Endothelial cell of umbilical vein (primary cell): ENCODE data around the gene WRAP53. TPM values are rescaled to one million over a fixed set of nuclear protein-coding genes. Genes with fewer than 3 reads are reported as not detected.
A peak's percentile ranks its signal among the peaks of the same experiment; 100 is the strongest.

Experiments
- Bru-seq: library from RNA; stranded (reverse); fragments of 400-500 nt; gene quantifications from one replicate; lab custom pipeline; 2021; lab: Mats Ljungman, UMichigan
- BruChase-seq, 2 experiments: library from RNA; stranded (reverse); fragments of 400-500 nt; gene quantifications; one replicate each; lab custom pipeline; 2021; lab: Mats Ljungman, UMichigan
- BruUV-seq: library from RNA; stranded (reverse); fragments of 400-500 nt; replicated peaks from 2 replicates; lab custom pipeline; 2021; lab: Mats Ljungman, UMichigan
- CTCF ChIA-PET: fragments of 300-600, 350-600 bp; sonication (Branson Sonifier 250); formaldehyde crosslinking; loops from one replicate; lab custom pipeline; 2021; ENCODE audit warnings: antibody characterized with exemption, inconsistent platforms; lab: Charles Lee
- POLR2A ChIA-PET: fragments of 300-600, 350-600 bp; sonication (Branson Sonifier 250); formaldehyde crosslinking; loops from one replicate; lab custom pipeline; 2021; ENCODE audit warnings: antibody characterized with exemption, inconsistent platforms; lab: Charles Lee
- DNase-seq: peaks from one replicate; pipeline ENCODE4 v3.0.0-alpha.2; 2011; ENCODE audit warnings: low read depth, low spot score
- FAIRE-seq: peaks from 2 replicates; lab custom pipeline; 2011; peaks lifted over from hg19 to GRCh38; lab: Jason Lieb, UNC
- H2AFZ ChIP-seq: 2 replicates; pipeline ENCODE4 v1.6.0; 2012; ENCODE audit warnings: low read depth, low read length, control low read depth, inconsistent platforms
- H3K27ac ChIP-seq: 2 replicates; pipeline ENCODE4 v1.5.1; 2011; ENCODE audit warnings: low read depth, mild to moderate bottlenecking, control low read depth, low read length, moderate library complexity; ENCODE audit not compliant: insufficient read depth
- H3K27me3 ChIP-seq, 2 experiments: 2 replicates each; pipeline versions ENCODE4 v1.6.0 to v1.6.1; 2011; ENCODE audit warnings: low read length in 2 of 2, mixed read lengths in 1 of 2; ENCODE audit not compliant: control insufficient read depth in 2 of 2, insufficient read depth in 2 of 2
- H3K36me3 ChIP-seq, 2 experiments: 2 replicates in 1 of 2; 3 replicates in 1 of 2; pipeline ENCODE4 v1.5.1; 2011; ENCODE audit warnings: low read length in 2 of 2, mild to moderate bottlenecking in 1 of 2, moderate library complexity in 1 of 2; ENCODE audit not compliant: control insufficient read depth in 2 of 2, insufficient read depth in 2 of 2; ENCODE audit errors: extremely low read depth in 1 of 2
- H3K4me1 ChIP-seq: 3 replicates; pipeline ENCODE4 v1.5.1; 2011; ENCODE audit warnings: mild to moderate bottlenecking, low read length; ENCODE audit not compliant: control insufficient read depth, insufficient read depth; ENCODE audit errors: extremely low read depth
- H3K4me2 ChIP-seq: 2 replicates; pipeline ENCODE4 v1.6.1; 2011; ENCODE audit warnings: low read length, control low read depth, mixed read lengths; ENCODE audit not compliant: insufficient read depth
- H3K4me3 ChIP-seq, 3 experiments: fragments of 200-600 bp in 1 of 3; sonication (generic), shearing (Covaris generic) in 1 of 3; replicated peaks in 1 of 3; 2 replicates each; pipeline ENCODE4 v1.5.1; 2011 to 2016; ENCODE audit warnings: control low read depth in 3 of 3, low read length in 3 of 3, mild to moderate bottlenecking in 2 of 3, inconsistent platforms in 1 of 3, low read depth in 1 of 3, moderate library complexity in 1 of 3; ENCODE audit not compliant: insufficient read depth in 1 of 3
- H3K79me2 ChIP-seq: 2 replicates; pipeline ENCODE4 v1.6.0; 2012; ENCODE audit warnings: low read length, inconsistent platforms; ENCODE audit not compliant: control insufficient read depth, insufficient read depth
- H3K9ac ChIP-seq: replicated peaks from 2 replicates; pipeline ENCODE3; 2011; ENCODE audit warnings: low read length, control low read depth; ENCODE audit not compliant: insufficient read depth; ENCODE audit errors: extremely low read depth
- H3K9me1 ChIP-seq: replicated peaks from 3 replicates; pipeline ENCODE4 v1.6.0; 2011; ENCODE audit warnings: mild to moderate bottlenecking, low read length; ENCODE audit not compliant: control insufficient read depth, insufficient read depth; ENCODE audit errors: extremely low read depth
- H3K9me3 ChIP-seq: replicated peaks from 2 replicates; pipeline ENCODE4 v1.5.1; 2012; ENCODE audit warnings: low read length, inconsistent platforms; ENCODE audit not compliant: control insufficient read depth, insufficient read depth
- H4K20me1 ChIP-seq: replicated peaks from 2 replicates; pipeline ENCODE3; 2011; ENCODE audit warnings: mild to moderate bottlenecking, low read length; ENCODE audit not compliant: control insufficient read depth, insufficient read depth; ENCODE audit errors: extremely low read depth
- EZH2 ChIP-seq: IDR thresholded peaks from 2 replicates; pipeline ENCODE4 v1.6.1; 2012; ENCODE audit warnings: borderline replicate concordance, low read depth, mild to moderate bottlenecking, moderate library complexity, low read length, inconsistent platforms; ENCODE audit not compliant: severe bottlenecking
- FOS ChIP-seq: IDR thresholded peaks from 2 replicates; pipeline ENCODE4 v1.6.1; 2011; ENCODE audit warnings: mild to moderate bottlenecking, low read length, moderate library complexity, borderline replicate concordance; ENCODE audit not compliant: insufficient read depth
- GATA2 ChIP-seq: IDR thresholded peaks from 2 replicates; pipeline ENCODE4 v1.7.0; 2011; ENCODE audit warnings: low read depth, mild to moderate bottlenecking, moderate library complexity, mixed read lengths, low read length; ENCODE audit not compliant: insufficient read length, insufficient read depth
- JUN ChIP-seq: IDR thresholded peaks from 2 replicates; pipeline ENCODE4 v1.6.1; 2011; ENCODE audit warnings: borderline replicate concordance, low read depth; ENCODE audit not compliant: insufficient read length, insufficient read depth
- MYC ChIP-seq: IDR thresholded peaks from one replicate; pipeline ENCODE4 v1.6.1; 2011; ENCODE audit warnings: mild to moderate bottlenecking, low read depth, low read length
- POLR2A ChIP-seq: IDR thresholded peaks from 2 replicates; pipeline ENCODE4 v1.6.1; 2012; ENCODE audit warnings: low read depth, mild to moderate bottlenecking, control low read depth, low read length
- POLR2AphosphoS5 ChIP-seq: IDR thresholded peaks from 2 replicates; pipeline ENCODE4 v1.6.1; 2012; ENCODE audit warnings: low read depth, mild to moderate bottlenecking, control low read depth, low read length, moderate library complexity; ENCODE audit not compliant: insufficient read depth
- dilution Hi-C: fragments of 300-500 bp; cut with MboI; formaldehyde crosslinking; loops from one replicate; pipeline ENCODE4 v1.15.0; 2019; ENCODE audit warnings: low sequenced_read_pairs; ENCODE audit not compliant: extremely low pct_ligation_motif_present
- intact Hi-C: fragments of 100-400 bp; cut with micrococcal nuclease; formaldehyde crosslinking; loops from one replicate; pipeline ENCODE4 v1.10.0; 2022
- long read RNA-seq: library from polyadenylated mRNA; stranded (forward); transcript quantifications from one replicate; pipeline ENCODE4 v2.0.0, GENCODE V29; 2021
- polyA minus RNA-seq, 3 experiments: library from RNA; depleted of rRNA, polyadenylated mRNA; stranded (reverse); fragments of >200 nt; gene quantifications; 1 replicate in 1 of 3; 2 replicates in 2 of 3; pipeline ENCODE4 v1.2.3, GENCODE V29; 2011
- polyA plus RNA-seq, 4 experiments: library from polyadenylated mRNA; depleted of rRNA in 3 of 4; stranded (reverse) in 3 of 4; unstranded in 1 of 4; fragments of >200 nt; gene quantifications; 2 replicates each; pipeline versions ENCODE4 v1.2.1 to v1.2.3, GENCODE V29; 2011 to 2012; ENCODE audit warnings: missing spikeins in 1 of 4
- total RNA-seq: library from RNA; stranded (reverse); gene quantifications from 2 replicates; pipeline ENCODE4 v1.2.3, GENCODE V29; 2021
- TF ChIP-seq, protein P1 (sequence below), 2 donors: IDR thresholded peaks; 1 replicate in 1 of 2; 2 replicates in 1 of 2; pipeline ENCODE4 v1.5.1; 2011; ENCODE audit warnings: low read length in 2 of 2, mild to moderate bottlenecking in 2 of 2, moderate library complexity in 2 of 2, control low read depth in 1 of 2, inconsistent platforms in 1 of 2, low read depth in 1 of 2; ENCODE audit not compliant: insufficient read depth in 1 of 2; ENCODE audit errors: extremely low read depth in 1 of 2
- TF ChIP-seq, protein P2 (sequence below): IDR thresholded peaks from 2 replicates; pipeline ENCODE4 v1.6.1; 2011; ENCODE audit not compliant: insufficient read depth, insufficient read length

Gene WRAP53
- 23.7 and 28.0 TPM in 2 replicates for total RNA-seq
- polyA plus RNA-seq: 17.9 and 21.8 TPM in 2 replicates
- 14.4 and 15.9 TPM in 2 replicates for polyA plus RNA-seq (2011; cell fraction: cytosol; rRNA removed)
- polyA plus RNA-seq (2011; cell fraction: nucleus; rRNA removed): 16.5 and 16.7 TPM in 2 replicates
- 13.6 and 19.2 TPM in 2 replicates for polyA plus RNA-seq (2012)
- 7.9 and 8.9 TPM in 2 replicates for polyA minus RNA-seq
- 23.6 TPM for polyA minus RNA-seq (2011; cell fraction: cytosol; rRNA and poly(A)+ RNA removed)
- polyA minus RNA-seq (2011; cell fraction: nucleus; rRNA and poly(A)+ RNA removed): 4.6 and 4.7 TPM in 2 replicates
- percentile 47 among the genes with signal in this experiment for Bru-seq, nascent RNA
- percentile 62 among the genes with signal in this experiment for BruChase-seq, experiment 1, labeled RNA remaining after a 6-hour chase
- percentile 50 among the genes with signal in this experiment for BruChase-seq, experiment 2, labeled RNA remaining after a 2-hour chase
- long read RNA-seq, full-length matches to known transcripts: 84 of 103 reads
- long read RNA-seq, partial matches to known transcripts: 9 of 103 reads
- long read RNA-seq, other reads (novel, unspliced or antisense): 10 of 103 reads

DNA sequence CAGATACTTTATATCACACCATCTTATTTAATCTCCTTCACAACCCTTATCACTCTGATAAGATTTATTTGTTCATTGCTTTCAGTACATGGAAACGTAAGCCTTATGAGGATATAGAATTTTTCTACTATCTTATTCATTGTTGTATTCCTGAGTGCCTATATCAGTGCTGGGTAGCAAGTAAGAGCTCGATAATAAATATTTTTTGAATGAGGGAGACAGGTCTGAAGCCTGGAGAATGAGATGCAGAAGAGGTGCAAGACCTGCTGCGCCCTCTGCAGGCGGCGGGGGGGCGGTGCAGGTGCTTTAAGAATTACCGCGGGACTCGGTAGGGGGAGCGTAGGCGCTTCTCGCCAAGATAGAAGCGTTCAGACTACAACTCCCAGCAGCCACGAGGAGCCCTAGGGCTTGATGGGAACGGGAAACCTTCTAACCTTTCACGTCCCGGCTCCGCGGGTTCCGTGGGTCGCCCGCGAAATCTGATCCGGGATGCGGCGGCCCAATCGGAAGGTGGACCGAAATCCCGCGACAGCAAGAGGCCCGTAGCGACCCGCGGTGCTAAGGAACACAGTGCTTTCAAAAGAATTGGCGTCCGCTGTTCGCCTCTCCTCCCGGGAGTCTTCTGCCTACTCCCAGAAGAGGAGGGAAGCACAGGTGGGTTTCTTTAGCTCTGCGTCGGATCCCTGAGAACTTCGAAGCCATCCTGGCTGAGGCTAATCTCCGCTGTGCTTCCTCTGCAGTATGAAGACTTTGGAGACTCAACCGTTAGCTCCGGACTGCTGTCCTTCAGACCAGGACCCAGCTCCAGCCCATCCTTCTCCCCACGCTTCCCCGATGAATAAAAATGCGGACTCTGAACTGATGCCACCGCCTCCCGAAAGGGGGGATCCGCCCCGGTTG is at the start of gene WRAP53:
Gene WRAP53 (plus strand): TSS at position 570 of the 900 bp plus-strand sequence. CDS start 172 bp downstream, at position 742.
- Histone ChIP-seq H3K27me3 (no peaks in the 10 kb centered on the region), H4K20me1 (no peaks in the 10 kb centered on the region), H3K79me2 (peaks cover 45% of the 10 kb centered on the region), H3K9ac (peak within 1 kb of the TSS; percentile 99), H2AFZ (peak within 1 kb of the TSS; percentile 89), H3K36me3 (peaks cover 0 to 2% of the 10 kb centered on the region in 2 experiments), H3K9me3 (no peaks in the 10 kb centered on the region), H3K27ac (peak within 1 kb of the TSS; percentile 93), H3K4me3 (peak within 1 kb of the TSS; percentile 75 to 96 (median 79)), H3K4me2 (peak within 1 kb of the TSS; percentile 98), H3K4me1 (peaks cover 26% of the 10 kb centered on the region), H3K9me1 (no peaks in the 10 kb centered on the region)
- DNase-seq (peak; percentile 99), FAIRE-seq (peak; percentile 99)
- ChIA-PET CTCF (interaction anchor here (0.7 to 4.4 kb wide), 40 partner anchors 11 to 386 kb away, joined by 3 to 97 read pairs (median 4); partner anchors contain the start of genes ATP1B2, CD68, DNAH2 and EFNB3), POLR2A (interaction anchor here (0.6 to 2.4 kb wide), 8 partner anchors 13 to 627 kb away, joined by 3 to 9 read pairs (median 5); partner anchors contain the start of genes ATP1B2, CD68, FXR2 and MPDU1)
- intact Hi-C loops: loop anchor here (1.0 to 10.0 kb wide), 11 partner anchors 29 to 336 kb away; partner anchors contain the start of genes CHD3, DNAH2, FGF11 and KCTD11
- dilution Hi-C loops: no loop called here
- TF ChIP-seq MYC (no peak), EZH2 (no peak), POLR2A (peak; percentile 70), FOS (no peak), JUN (no peak), GATA2 (no peak), POLR2AphosphoS5 (peak; percentile 80)
- TF ChIP-seq, protein P1, sequence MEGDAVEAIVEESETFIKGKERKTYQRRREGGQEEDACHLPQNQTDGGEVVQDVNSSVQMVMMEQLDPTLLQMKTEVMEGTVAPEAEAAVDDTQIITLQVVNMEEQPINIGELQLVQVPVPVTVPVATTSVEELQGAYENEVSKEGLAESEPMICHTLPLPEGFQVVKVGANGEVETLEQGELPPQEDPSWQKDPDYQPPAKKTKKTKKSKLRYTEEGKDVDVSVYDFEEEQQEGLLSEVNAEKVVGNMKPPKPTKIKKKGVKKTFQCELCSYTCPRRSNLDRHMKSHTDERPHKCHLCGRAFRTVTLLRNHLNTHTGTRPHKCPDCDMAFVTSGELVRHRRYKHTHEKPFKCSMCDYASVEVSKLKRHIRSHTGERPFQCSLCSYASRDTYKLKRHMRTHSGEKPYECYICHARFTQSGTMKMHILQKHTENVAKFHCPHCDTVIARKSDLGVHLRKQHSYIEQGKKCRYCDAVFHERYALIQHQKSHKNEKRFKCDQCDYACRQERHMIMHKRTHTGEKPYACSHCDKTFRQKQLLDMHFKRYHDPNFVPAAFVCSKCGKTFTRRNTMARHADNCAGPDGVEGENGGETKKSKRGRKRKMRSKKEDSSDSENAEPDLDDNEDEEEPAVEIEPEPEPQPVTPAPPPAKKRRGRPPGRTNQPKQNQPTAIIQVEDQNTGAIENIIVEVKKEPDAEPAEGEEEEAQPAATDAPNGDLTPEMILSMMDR (IDR thresholded peaks at IDR 0.05; ENCODE audit: extremely low read depth in 1 of 2, insufficient read depth in 1 of 2, low read depth in 1 of 2, low read length in 2 of 2): peak; percentile 97 to 99
- TF ChIP-seq, protein P2, sequence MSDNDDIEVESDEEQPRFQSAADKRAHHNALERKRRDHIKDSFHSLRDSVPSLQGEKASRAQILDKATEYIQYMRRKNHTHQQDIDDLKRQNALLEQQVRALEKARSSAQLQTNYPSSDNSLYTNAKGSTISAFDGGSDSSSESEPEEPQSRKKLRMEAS: no peak
- no TSS peak for BruUV-seq
